NT2/D1 (cell line): ENCODE data around the gene CARHSP1.
A peak's percentile ranks its signal among the peaks of the same experiment; 100 is the strongest.

Experiments used
- DNase-seq: peaks from one replicate; pipeline ENCODE4 v3.0.0-alpha.2; 2011; ENCODE audit warnings: low read depth, low spot score
- H3K27me3 ChIP-seq: 2 replicates; pipeline ENCODE4 v1.6.0; 2011; ENCODE audit warnings: mild to moderate bottlenecking; ENCODE audit not compliant: insufficient read length, insufficient read depth
- H3K36me3 ChIP-seq: 2 replicates; pipeline ENCODE4 v1.6.1; 2011; ENCODE audit warnings: mild to moderate bottlenecking, low read length, mixed read lengths; ENCODE audit not compliant: insufficient read depth, insufficient read length
- H3K4me1 ChIP-seq: 2 replicates; pipeline ENCODE4 v1.5.1; 2011; ENCODE audit not compliant: insufficient read depth, insufficient read length
- H3K4me3 ChIP-seq: 2 replicates; pipeline ENCODE4 v1.5.1; 2011; ENCODE audit warnings: low read depth; ENCODE audit not compliant: insufficient read length
- H3K9ac ChIP-seq: 2 replicates; pipeline ENCODE4 v1.6.0; 2011; ENCODE audit warnings: low read depth; ENCODE audit not compliant: insufficient read length
- H3K9me3 ChIP-seq: 2 replicates; pipeline ENCODE4 v1.5.1; 2011; ENCODE audit warnings: mild to moderate bottlenecking, low read length; ENCODE audit not compliant: insufficient read depth
- SUZ12 ChIP-seq: IDR thresholded peaks from 2 replicates; pipeline ENCODE4 v1.6.1; 2011; ENCODE audit not compliant: insufficient read length, insufficient read depth; ENCODE audit errors: extremely low read depth
- YY1 ChIP-seq: IDR thresholded peaks from 2 replicates; pipeline ENCODE4 v1.6.1; 2011; ENCODE audit not compliant: insufficient read length, insufficient read depth
- ZNF274 ChIP-seq: IDR thresholded peaks from 2 replicates; pipeline ENCODE4 v1.6.1; 2011; ENCODE audit warnings: mild to moderate bottlenecking, low read depth, low read length

CARHSP1 gene

DNA sequence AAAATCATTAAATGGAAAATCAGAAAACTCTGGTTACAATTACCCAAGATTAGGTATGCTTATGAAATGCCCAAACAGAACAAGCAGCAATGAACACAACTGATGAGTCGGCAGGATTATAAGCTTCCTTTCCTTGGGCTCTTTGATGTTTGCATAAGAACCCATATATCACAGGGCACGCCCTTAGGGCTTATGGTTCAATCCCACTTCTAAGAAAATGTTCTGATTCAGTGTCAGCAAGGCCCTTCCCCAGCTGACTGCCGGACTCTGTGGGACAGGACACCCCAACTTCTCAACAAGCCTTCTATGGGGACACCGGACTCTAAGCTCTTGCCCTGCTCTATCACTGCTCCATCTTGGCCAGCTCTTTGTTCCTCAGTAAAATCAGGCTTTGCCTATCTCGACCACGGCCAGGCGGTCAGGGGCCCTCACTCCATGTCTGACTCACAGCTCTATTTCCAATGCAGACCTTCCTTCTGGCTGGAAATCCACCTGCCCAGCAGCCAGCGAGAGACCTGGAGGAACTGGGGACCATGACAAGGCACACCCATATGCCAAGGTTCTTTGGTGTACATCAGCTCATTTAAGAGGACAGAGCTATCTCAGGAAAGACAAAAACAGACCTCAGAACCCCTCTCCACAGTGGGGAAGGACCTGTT is 40.1 kb upstream of the CARHSP1 start:
- no peak for TF ChIP-seq YY1
- DNase-seq, result no peak
- Histone ChIP-seq H3K4me1 (peaks cover 3% of the 10 kb centered on the region), H3K9me3 (no peaks in the 10 kb centered on the region), H3K36me3 (peaks cover 94% of the 10 kb centered on the region), H3K4me3 (no peak overlapping the region), H3K9ac (no peak overlapping the region), H3K27me3 (no peaks in the 10 kb centered on the region)

GRCh38 chr16:8907096-8907495 is 38.3 kb upstream of the CARHSP1 start:
- Histone ChIP-seq H3K9me3 (no peaks in the 10 kb centered on the region), H3K4me3 (no peak overlapping the region), H3K9ac (no peak overlapping the region), H3K27me3 (no peaks in the 10 kb centered on the region), H3K4me1 (peaks cover 3% of the 10 kb centered on the region), H3K36me3 (peaks cover 94% of the 10 kb centered on the region)
- no peak for TF ChIP-seq SUZ12
- DNase-seq, result no peak

GRCh38 chr16:8905795-8906591 is 37.2 kb upstream of the CARHSP1 start:
- no peaks in the 10 kb centered on the region for H3K9me3 ChIP-seq
- TF ChIP-seq YY1, result no peak
- TF ChIP-seq SUZ12, result no peak
- TF ChIP-seq ZNF274, result no peak
- no peak overlapping the region for H3K9ac ChIP-seq
- peaks cover 94% of the 10 kb centered on the region for H3K36me3 ChIP-seq
- H3K4me3 ChIP-seq, result no peak overlapping the region
- no peaks in the 10 kb centered on the region for H3K27me3 ChIP-seq
- DNase-seq, result peak; percentile 28
- H3K4me1 ChIP-seq, result peaks cover 3% of the 10 kb centered on the region

- Histone ChIP-seq H3K4me3 (no peak overlapping the region), H3K36me3 (peaks cover 95% of the 10 kb centered on the region), H3K9me3 (no peaks in the 10 kb centered on the region), H3K4me1 (peaks cover 3% of the 10 kb centered on the region), H3K9ac (no peak overlapping the region), H3K27me3 (no peaks in the 10 kb centered on the region)
- no peak for TF ChIP-seq SUZ12
- no peak for TF ChIP-seq ZNF274
- no peak for TF ChIP-seq YY1
- no peak for DNase-seq
Measured at GRCh38 chr16:8905168-8905762, 36.5 kb upstream of the CARHSP1 start.

- H3K4me3 ChIP-seq, result no peak overlapping the region
- no peak overlapping the region for H3K9ac ChIP-seq
- peaks cover 95% of the 10 kb centered on the region for H3K36me3 ChIP-seq
- no peaks in the 10 kb centered on the region for H3K27me3 ChIP-seq
- H3K9me3 ChIP-seq, result no peaks in the 10 kb centered on the region
- TF ChIP-seq YY1 (no peak), ZNF274 (no peak), SUZ12 (no peak)
- peaks cover 3% of the 10 kb centered on the region for H3K4me1 ChIP-seq
- DNase-seq, result no peak
Measured at GRCh38 chr16:8904018-8904430, 35.2 kb upstream of the CARHSP1 start.

DNA sequence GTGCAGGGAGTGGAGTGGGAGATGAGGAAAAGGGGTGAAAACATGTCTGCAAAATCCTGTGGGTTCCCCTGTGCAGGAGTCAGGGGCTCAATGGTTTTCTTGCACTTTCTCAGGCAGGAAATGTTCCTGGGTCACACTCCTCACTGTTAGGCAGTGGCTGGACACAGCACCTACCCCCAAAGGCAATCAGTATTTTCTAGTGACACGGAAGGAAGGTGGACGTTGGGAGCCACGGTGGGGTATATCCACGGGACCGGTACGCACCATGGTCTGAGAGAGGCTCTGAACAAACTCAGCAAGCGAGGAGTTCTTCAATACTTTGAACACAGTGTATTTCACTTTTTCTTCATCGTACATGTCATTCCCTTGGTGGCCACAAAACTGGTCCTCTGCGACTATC is 34.2 kb upstream of the CARHSP1 start:
- no peaks in the 10 kb centered on the region for H3K4me1 ChIP-seq
- TF ChIP-seq SUZ12, result no peak
- peaks cover 95% of the 10 kb centered on the region for H3K36me3 ChIP-seq
- H3K9me3 ChIP-seq, result no peaks in the 10 kb centered on the region
- no peaks in the 10 kb centered on the region for H3K27me3 ChIP-seq
- DNase-seq, result no peak
- H3K9ac ChIP-seq, result no peak overlapping the region
- no peak overlapping the region for H3K4me3 ChIP-seq

GRCh38 chr16:8901320-8901861 is 32.6 kb upstream of the CARHSP1 start:
- Histone ChIP-seq H3K36me3 (peaks cover 95% of the 10 kb centered on the region), H3K9ac (no peak overlapping the region), H3K4me1 (no peaks in the 10 kb centered on the region), H3K9me3 (no peaks in the 10 kb centered on the region), H3K4me3 (no peak overlapping the region), H3K27me3 (no peaks in the 10 kb centered on the region)
- no peak for DNase-seq
- TF ChIP-seq ZNF274 (no peak), YY1 (no peak)
